Activated CD4-positive, alpha-beta T cell treated with anti-CD3 and anti-CD28 coated beads for 24 hours (primary cell): ENCODE results near the gene F7.

Experiments
- DNase-seq, 2 donors: peaks; one replicate each; pipeline ENCODE4 v3.0.0-alpha.2; 2020; ENCODE audit warnings: low read depth in 2 of 2

F7 gene

DNA sequence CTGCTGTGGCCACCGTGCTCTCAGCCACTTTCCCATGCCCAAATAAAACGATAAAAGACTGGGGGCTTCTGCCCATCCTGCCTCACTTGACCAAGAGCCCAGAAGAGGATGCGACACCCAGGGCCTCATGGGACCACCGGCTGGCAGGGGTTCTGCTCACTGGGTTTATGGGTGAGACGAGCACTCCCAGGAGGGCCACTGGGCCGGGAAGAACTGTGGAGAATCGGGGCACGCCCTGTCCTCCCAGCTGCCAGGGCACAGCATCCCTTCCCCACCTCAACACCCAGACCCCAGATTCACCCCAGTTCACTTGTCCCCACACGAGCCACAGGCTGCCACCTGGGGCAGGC, 12.3 kb downstream of the F7 start:
- DNase-seq: no peak

DNA sequence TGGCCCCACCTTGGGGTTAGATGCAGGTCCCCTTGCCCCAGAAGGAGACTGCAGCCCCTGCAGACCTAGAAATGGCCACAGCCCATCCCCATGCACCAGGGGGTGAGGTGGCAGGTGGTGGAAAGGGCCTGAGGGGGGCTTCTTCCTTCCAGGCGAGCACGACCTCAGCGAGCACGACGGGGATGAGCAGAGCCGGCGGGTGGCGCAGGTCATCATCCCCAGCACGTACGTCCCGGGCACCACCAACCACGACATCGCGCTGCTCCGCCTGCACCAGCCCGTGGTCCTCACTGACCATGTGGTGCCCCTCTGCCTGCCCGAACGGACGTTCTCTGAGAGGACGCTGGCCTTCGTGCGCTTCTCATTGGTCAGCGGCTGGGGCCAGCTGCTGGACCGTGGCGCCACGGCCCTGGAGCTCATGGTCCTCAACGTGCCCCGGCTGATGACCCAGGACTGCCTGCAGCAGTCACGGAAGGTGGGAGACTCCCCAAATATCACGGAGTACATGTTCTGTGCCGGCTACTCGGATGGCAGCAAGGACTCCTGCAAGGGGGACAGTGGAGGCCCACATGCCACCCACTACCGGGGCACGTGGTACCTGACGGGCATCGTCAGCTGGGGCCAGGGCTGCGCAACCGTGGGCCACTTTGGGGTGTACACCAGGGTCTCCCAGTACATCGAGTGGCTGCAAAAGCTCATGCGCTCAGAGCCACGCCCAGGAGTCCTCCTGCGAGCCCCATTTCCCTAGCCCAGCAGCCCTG, 12.8 kb downstream of the F7 start:
- no peak for DNase-seq

DNA sequence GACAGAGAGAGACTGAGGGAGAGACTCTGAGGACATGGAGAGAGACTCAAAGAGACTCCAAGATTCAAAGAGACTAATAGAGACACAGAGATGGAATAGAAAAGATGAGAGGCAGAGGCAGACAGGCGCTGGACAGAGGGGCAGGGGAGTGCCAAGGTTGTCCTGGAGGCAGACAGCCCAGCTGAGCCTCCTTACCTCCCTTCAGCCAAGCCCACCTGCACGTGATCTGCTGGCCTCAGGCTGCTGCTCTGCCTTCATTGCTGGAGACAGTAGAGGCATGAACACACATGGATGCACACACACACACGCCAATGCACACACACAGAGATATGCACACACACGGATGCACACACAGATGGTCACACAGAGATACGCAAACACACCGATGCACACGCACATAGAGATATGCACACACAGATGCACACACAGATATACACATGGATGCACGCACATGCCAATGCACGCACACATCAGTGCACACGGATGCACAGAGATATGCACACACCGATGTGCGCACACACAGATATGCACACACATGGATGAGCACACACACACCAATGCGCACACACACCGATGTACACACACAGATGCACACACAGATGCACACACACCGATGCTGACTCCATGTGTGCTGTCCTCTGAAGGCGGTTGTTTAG, 13.7 kb downstream of the F7 start:
- no peak for DNase-seq

DNA sequence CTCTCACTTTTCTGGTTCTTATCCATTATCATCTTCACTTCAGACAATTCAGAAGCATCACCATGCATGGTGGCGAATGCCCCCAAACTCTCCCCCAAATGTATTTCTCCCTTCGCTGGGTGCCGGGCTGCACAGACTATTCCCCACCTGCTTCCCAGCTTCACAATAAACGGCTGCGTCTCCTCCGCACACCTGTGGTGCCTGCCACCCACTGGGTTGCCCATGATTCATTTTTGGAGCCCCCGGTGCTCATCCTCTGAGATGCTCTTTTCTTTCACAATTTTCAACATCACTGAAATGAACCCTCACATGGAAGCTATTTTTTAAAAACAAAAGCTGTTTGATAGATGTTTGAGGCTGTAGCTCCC, 14.2 kb downstream of the F7 start:
- no peak for DNase-seq

DNA sequence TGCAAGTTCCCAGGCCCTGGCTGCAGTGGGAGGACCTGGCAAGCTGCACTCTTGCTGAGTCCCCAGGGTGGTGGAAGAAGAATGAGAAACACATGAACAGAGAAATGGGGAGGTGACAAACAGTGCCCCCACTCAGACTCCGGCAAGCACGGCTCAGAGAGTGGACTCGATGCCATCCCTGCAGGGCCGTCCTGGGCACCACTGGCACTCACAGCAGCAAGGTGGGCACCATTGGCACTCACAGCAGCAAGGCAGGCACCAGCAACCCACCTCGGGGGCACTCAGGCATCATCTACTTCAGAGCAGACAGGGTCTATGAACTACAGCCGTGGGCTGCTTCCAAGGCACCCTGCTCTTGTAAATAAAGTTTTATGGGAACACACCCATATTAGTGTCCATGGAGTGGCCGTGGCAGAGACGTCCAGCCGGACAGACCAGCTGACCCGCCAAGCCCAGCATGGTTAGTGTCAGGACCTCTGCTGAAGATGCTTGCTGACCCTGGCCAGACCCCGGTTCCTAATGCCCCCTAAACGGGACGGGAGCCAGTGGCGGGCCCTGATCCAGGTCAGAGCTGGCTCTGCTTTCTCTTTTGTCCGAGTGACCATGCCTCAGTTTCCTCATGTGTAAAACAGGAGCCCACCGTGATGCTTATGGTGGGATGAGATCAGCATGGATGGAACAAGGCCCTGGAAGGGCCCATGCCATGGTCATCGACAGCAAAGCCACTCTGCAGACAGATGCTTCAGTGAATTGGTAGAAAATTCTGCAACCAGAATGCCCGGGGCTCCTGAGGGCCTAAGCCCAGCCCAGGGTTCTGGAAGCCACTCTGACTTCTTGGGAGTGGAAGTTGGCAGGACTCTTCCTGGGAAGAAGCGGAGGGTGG, 14.9 kb downstream of the F7 start:
- no peak for DNase-seq

DNA sequence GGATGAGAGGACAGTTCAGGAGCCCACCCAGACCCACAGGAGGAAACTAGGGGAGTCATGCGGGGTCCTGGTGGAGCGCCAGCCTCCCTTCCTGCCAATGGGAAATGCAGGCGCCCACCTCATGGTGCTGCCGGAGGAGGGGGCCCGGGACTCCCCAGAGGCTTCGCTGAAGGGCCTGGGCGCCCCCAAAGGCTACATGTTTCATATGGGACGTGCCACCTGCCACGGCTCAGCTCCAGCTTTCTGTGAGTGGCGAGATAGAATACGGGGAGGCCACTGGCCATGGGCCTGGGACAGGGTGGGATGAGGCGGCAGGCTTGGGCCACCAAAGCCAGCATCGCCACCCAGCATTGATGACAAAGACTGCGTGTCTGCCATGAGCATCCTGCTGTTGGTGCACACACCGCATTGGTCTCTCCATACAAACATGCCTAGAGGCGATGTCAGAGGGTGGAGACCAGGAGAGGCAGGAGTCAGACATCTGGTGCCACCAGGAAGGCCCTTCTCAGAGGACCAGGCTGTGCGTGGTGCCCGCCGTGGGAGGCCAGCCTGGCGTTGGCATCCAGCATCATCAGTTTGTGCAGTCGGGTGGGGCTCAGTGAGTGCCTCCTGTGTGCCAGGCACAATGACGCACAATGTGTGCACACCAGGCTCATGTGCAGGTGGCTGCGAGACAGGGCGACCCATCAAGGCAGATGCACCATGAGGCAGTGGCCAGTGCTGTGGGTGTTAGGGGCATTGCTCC, 15.8 kb downstream of the F7 start:
- no peak for DNase-seq

DNA sequence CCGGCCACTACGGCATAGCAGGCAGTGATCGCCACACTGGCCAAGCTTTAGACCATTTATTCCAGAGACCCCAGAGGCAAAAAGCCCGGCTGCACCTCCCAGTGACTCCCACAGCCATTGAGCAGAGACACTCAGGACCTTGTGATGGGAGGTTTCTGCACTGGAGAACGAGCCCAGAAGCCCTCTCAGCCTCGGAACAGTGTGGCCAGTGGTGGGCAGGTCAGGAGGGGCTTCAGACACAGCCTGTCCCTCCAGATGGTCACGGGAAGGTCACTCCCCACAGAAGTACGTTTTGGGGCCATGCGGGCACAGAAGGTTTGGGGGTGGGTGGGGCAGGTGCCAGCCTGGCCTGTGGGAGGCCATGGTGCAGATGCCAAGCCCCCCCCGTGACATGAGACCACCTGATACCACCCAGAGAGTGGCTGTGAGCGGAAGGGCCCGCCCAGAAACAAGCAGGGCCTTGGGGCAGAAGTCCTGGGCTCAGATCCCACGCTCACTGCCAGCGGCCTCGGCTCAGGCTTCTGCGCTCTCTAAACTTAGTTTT, 16.4 kb downstream of the F7 start:
- no peak for DNase-seq

DNA sequence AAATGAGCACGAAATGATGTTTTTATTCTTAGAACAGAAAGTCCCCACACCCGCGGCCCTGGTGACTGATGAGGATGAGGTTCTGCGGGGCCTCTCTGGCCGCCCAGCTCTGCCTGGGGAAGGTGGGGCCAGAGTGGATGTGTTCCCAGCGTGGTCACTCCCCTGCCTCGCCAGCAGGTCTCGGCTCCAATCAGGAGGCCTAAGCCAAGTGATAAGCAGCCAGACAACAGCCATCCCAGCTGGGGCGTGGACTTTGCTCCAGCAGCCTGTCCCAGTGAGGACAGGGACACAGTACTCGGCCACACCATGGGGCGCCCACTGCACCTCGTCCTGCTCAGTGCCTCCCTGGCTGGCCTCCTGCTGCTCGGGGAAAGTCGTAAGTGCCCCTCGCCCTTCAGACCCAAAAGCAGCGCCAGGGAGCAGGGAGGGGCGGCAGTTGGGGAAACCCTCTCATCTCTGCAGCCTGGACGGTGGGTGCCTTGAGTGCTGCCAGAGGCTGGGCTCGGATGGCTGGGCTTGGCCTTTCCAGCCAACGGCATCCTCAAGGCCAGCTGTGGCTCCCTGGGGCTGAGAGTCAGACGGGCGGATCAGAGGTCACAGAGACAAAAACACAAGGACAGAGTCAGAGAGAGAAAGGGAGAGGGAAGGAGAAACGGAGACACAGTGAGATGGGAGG, 17.1 kb downstream of the F7 start, which contains the start of gene F10:
Gene F10, plus strand, starts transcription at position 250 of the 676 bp plus-strand sequence. Its CDS starts 57 bp downstream, at position 307.
- DNase-seq: no peak

DNA sequence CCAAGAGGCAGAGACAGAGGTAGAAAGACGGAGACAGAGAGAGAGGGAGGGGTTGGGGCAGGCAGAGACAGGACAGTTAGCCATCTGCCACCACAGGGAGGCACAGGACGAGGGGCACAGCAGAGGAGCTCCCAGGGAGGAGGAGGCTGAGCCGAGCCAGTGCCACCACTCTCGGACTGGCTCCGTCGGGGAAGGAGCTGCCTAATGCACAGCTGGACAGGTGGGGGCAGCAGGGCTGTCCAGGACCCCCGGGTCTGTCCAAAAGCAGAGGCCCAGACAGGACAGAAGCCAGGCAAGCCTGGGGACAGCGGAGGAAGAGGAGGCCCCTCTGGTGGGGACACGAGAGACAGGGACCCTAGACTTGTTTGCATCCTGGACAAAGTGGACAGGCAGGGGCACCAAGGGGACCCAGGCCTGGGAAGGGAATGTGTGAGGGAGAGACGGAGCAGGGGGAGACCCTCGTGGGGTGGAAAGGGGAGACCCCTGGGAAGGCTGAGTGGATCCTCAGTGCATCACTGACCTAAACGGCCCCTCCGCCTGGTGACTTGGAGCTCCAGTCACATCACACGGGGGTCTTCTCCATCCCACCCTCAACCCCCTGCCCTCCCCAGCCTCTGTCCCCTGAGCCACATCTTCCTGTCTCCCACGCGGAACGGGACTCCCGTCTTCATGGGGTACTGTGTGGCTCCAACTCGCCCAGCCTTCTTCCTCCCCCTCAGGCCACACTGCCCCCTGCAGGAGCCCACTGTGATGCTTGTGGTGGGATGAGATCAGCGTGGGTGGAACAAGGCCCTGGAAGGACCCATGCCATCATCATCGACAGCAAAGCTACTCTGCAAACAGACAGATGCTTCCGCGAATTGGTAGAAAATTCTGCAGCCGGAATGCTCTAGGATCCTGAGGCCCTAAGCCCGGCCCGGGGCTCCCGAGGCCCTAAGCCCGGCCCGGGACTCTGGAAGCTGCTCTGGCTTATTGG, 17.9 kb downstream of the F7 start:
- DNase-seq: no peak

DNA sequence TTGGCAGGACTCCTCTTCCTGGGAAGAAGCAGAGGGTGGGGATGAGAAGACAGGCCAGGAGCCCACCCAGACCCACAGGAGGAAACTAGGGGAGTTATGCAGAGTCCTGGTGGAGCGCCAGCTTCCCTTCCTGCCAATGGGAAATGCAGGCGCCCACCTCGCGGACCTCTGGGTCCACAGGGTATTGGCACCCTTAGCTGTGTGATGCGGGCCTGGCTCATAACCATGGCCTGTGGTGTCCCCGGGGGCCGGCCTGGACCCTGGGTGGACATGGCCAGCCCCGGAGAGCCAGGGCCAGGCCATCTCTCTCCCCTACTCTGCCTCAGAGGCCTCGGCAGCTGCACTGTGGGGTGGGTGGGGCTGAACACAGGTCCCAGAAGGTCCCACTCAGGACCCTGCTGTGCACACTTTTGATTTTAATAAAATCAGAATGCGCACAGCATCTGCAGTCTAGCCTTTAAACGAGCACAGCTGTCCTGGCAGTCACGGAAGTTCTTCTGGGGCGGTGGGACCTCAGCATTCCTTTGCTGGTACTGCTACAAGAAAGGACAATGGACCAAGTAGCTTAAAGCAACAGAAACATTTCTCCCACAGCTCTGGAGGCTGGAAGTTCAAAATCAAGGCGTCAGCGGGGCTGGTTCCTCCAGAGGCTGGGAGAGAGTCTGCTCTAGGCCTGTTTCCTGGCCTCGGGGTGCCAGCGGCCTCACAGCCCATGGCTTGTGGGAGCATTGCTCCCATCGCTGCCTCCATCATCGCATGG, 18.8 kb downstream of the F7 start:
- no peak for DNase-seq

DNA sequence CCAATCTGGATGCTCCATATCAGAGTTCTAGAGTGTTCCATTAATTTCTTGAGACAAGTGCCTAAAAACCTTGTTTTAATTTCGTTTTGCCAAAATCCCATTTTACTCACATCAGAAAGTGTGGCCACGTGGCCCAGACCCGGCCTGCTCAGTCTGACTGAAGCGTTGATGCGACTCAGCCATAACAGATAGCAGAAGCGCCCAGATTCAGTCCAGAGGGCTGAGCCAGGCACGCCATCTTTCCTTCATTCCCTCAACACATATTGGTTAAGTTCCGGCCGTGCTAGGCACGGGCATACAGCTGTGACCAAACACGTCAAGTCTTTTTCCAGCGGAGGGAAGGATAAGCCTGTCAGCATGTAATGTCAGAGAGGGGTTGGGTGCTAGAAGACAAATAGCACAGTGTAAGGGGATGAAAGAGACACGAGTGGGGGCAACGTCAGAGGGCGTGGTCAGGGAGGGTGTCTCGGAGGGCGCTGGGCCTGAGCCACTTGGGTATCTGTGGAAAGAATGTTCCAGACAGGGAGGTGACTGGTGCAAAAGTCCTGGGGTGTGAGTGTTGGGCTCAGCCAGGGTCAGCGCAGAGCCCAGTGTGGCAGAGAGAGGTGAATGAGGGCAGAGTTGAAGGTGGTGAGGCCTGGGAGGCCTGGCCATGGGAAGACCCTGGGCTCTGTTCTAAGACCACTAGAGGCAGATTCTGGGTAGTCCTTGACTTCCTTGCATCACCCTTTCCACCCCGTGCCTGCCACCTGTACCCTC, 20.1 kb downstream of the F7 start:
- no peak for DNase-seq

DNA sequence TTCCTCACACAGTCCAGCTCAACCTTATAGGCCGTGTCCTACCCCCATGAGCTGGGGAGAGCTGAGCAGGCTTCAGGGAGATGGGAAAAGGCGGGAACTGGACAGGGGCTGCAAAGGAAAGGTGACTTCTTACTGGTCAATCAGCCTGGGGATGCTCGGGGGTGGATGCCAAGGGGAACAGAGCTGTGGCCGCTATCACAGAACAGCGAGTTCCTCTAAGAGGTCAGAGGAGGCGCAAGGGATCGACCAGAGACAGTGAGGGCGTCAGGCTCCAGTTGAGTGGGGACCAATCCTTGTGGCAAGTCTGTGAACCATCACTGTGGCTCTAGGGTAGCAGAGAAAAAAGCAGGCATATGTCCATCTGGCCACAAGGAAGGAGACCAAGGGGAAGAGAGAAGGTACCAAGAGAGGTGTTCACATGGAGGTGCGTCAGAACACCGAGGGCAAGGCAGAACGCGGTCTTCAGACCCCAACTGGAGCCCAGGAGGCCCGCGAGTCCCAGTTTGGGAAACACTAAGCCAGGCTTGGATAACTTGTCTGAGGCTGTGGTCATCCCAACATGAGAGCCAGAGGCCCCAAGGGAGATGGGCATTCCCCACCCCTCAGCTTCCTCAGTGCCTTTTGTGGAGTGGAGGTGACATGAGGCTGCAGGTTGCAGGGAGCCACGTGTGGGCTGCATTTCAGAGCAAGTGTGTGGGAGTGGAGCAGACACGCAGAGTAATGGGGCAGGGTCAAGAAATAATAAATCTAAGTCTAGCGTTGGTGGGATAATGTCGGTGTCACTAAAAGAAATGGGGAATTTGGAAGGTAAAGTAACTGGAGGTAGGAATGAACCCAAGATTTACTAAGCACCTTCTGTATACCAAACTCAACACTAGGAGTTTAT, 20.9 kb downstream of the F7 start:
- DNase-seq: no peak

DNA sequence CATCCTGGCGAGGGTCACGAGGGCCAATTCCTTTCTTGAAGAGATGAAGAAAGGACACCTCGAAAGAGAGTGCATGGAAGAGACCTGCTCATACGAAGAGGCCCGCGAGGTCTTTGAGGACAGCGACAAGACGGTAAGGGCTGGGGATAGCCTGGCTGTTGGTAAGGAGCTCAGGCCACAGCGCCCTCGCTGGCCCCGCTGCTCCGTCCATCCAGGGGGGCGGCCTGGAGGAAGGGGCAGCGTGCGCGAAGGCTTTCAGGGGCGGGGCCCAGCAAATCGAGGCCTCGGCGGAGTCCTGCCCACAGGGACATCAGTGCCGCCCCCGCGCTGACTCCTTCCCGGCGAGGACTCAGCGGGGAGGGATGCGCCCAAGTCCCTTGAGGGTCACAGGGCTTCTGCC, 23.9 kb downstream of the F7 start:
- DNase-seq: no peak

DNA sequence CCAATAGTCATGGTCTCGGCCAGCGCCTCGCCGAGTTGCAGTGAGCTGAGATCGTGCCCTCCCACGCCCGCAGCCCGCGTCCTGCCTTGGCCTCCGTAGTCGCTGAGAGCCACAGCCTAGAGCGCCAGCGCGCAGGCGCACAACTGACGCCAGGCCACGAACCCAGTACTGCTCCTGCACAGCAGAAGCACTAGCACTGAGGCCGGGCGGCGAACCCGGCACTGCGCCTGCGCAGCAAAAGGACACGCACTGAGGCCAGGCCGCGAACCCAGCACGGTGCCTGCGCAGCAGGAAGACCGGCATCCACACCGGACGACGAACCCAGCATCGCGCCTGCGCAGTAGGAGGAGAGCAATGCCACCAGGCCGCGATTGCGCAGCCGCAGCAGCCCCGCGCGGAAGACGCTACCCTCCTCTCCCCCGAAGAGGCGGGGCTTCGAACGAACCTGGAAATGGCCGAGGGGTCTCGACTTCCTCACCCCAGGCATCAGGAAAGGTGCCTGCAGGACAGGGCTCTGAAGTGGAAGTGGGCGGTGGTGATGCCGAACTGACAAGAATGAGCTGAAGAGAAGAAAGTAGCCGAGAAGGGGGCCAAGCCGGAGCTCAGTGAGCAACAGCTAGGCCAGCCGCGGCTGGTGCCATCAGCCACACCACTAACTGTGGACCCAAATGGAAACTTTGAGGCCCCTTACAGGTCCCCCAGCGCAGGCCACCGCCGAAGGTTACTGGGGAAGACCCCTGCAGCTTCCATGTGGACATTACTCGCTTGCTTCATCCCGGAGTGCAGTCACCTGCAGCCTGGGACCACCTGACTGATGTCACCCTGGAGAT, 24.5 kb downstream of the F7 start:
- peak in 1 of 2 donors; percentile 33 for DNase-seq

DNA sequence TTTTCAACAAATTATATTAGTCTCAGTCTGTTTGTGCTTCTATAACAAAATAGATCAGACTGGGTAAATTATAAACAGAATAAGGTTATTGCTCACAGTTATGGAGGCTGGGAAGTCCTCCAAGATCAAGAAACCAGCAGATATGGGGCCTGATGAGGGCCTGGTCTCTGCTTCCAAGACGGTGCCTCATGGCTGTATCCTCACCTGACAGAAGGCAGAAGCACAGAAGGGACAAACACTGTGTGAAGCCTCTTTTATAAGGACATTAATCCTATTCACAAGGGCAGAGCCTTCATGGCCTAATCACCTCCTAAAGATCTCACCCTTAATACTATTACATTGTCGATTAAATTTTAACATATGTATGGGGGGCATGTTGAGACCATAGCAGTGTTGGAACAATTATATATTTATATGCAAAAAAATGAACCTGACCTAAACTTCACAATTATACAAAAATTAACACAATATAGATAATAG, 29.7 kb downstream of the F7 start:
- no peak for DNase-seq

DNA sequence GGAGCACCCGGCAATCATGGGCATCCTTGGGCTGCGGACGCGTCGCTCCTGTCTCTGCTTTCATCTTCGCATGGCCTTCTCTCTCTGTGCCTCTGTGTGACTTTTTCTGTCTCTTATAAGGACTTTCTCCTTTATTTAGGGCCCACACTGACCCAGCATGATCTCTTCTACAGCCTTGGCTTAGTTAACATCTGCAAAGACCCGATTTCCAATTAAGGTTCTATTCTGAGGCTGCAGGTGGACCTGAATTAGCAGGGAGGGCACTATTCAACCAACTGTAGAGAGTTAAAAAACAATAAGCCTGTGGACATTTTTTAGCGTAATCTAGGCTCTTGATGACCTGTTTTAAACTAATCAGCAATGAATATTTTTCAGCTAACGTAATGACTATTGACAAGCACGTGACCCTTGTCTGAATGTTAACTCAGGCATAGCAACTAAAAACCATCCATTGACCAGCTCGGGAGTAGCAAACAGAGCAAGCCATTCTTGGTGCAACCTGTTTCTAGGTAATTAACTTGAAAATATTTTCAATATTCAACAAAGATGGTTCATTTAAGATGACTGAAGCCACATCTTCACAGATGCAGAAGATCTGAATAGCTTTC, 32.2 kb downstream of the F7 start:
- no peak for DNase-seq
